Lower leg skin (tissue), 4 donors: ENCODE results near the gene MTHFSD. TPM values are rescaled to one million over a fixed set of nuclear protein-coding genes. Genes with fewer than 3 reads are reported as not detected.

Experiments
- DNase-seq, 2 donors: peaks; one replicate each; pipeline ENCODE4 v3.0.0-alpha.2; 2019; ENCODE audit warnings: low spot score in 2 of 2
- H3K4me3 ChIP-seq: fragments of 200-600 bp; sonication (generic); 2 replicates; pipeline ENCODE4 v1.5.1; 2017; ENCODE audit warnings: mild to moderate bottlenecking, low read depth; ENCODE audit not compliant: poor library complexity, severe bottlenecking
- CTCF ChIP-seq, 3 donors: fragments of 450-650 bp; IDR thresholded peaks; one replicate each; pipeline ENCODE4 v1.5.1; 2016; ENCODE audit warnings: antibody characterized with exemption in 3 of 3, mild to moderate bottlenecking in 3 of 3, moderate library complexity in 2 of 3
- POLR2A ChIP-seq, 2 donors: fragments of 450-650 bp; IDR thresholded peaks; one replicate each; pipeline ENCODE4 v1.6.1; 2016 to 2017; ENCODE audit warnings: antibody characterized with exemption in 2 of 2, mild to moderate bottlenecking in 1 of 2, moderate library complexity in 1 of 2
- WGBS, 2 donors: methylation state at CpG; one replicate each; pipeline ENCODE4 v1.1.5; 2018; 5-methylcytosine and 5-hydroxymethylcytosine counted together
- intact Hi-C: fragments of 100-400 bp; cut with DNase I; formaldehyde crosslinking; loops from one replicate; pipeline ENCODE4 v1.15.0; 2023; ENCODE audit warnings: low total_unique reads
- total RNA-seq, 4 donors: library from RNA; depleted of rRNA; stranded (reverse); fragments of >200 nt; gene quantifications; one replicate each; pipeline ENCODE4 v1.1.0, GENCODE V29; 2016

The MTHFSD gene
- total RNA-seq, 4 donors from 2014 or later, result 14.5 to 34.8 (median 25.5) TPM

GRCh38 chr16:86515777-86516622, 39.0 kb downstream of the MTHFSD start:
- 9 to 28% methylated on average over 33 to 57 of the region's 64 CpGs for WGBS, 2 donors
- H3K4me3 ChIP-seq, result no peak overlapping the region

DNA sequence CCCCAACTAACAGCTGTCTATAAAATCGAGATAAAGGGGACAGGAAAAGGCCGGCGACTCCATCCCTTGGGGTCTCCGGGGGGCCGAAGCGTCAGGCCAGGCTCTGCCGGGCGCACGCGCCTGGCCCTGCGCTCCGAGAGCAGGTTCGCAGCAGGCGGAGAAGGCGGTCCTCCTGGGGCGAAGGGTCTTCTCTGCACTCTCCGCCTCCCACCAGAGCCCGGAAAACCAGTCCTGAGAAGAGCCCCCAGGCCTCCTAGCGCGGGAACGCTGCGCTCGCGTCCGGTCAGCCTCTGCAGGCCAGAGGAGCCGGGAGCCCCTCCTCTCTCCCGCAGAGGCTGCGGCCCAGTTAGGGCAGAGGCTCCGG, 39.6 kb downstream of the MTHFSD start:
- WGBS, 2 donors, result 18 to 24% methylated on average over 27 of the region's 29 CpGs
- intact Hi-C loops, result loop anchor here (5.0 kb wide), 2 partner anchors 173 to 443 kb away; no protein-coding TSS in a partner anchor
- no peak overlapping the region for H3K4me3 ChIP-seq
- no peak for DNase-seq
- TF ChIP-seq POLR2A (IDR thresholded peaks at IDR 0.05), result no peak
- no peak for TF ChIP-seq CTCF (IDR thresholded peaks at IDR 0.05)

More at GRCh38 chr16:86515777-86516622, 39.0 kb downstream of the MTHFSD start:
- no peak for DNase-seq
- intact Hi-C loops, result loop anchor here (5.0 kb wide), 2 partner anchors 174 to 444 kb away; no protein-coding TSS in a partner anchor
- no peak for TF ChIP-seq POLR2A (IDR thresholded peaks at IDR 0.05)

DNA sequence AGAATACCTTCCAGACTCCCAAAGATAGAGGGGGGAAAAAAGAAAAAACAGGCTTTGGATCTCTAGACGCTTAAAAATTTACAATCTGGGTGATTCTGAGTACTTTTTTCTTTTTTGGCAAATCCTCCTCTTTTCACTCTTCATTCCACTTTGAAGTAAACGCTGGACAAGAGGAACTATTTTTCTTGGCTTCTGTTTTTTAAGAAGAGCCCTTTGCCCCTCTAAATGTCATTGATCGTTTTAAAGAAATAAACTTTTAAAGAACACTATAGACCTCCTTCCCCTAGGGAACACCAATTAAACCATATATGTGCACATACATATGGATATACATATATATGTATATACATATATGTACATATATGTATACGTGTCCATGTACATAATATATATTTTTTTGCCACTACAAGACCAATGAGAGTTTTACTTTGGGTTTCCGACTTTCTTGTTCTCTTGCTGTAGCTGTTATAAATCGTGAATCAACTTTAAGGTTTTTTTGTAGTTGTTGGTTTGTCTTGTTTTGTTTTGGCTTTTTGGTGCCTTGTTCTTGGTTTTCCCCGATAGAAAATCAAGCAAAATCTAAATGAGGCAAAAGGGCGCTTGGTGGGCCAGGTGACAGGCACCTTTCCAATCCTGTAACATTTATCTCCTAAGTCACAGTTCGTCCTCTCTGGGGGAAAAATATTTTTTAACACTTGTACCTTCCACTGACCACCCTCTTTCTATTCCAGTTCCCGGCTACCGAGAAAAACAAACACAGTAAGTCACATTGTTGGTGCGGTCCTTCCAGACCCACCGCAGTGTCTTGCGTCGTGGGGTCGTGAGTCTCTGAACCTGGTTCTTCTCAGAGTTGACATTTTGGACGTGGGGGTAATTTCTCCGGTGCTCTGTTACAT, 40.3 kb downstream of the MTHFSD start:
- TF ChIP-seq POLR2A (IDR thresholded peaks at IDR 0.05) (no peak), CTCF (IDR thresholded peaks at IDR 0.05) (no peak)
- WGBS, 2 donors, result 32 to 34% methylated on average over 18 of the region's 18 CpGs
- intact Hi-C loops, result loop anchor here (5.0 kb wide), 2 partner anchors 172 to 442 kb away; no protein-coding TSS in a partner anchor
- no peak for DNase-seq
- no peak overlapping the region for H3K4me3 ChIP-seq

GRCh38 chr16:86513471-86514277, 41.4 kb downstream of the MTHFSD start:
- DNase-seq, result no peak
- no peak for TF ChIP-seq CTCF (IDR thresholded peaks at IDR 0.05)
- 38 to 45% methylated on average over 35 of the region's 35 CpGs for WGBS, 2 donors
- no peak overlapping the region for H3K4me3 ChIP-seq
- intact Hi-C loops, result no loop called here

- TF ChIP-seq CTCF (IDR thresholded peaks at IDR 0.05) (no peak), POLR2A (IDR thresholded peaks at IDR 0.05) (no peak)
- no peak overlapping the region for H3K4me3 ChIP-seq
- WGBS, 2 donors, result 36 to 37% methylated on average over 28 to 29 of the region's 29 CpGs
- DNase-seq, result no peak
- intact Hi-C loops, result no loop called here
Observed at GRCh38 chr16:86512860-86513470, 42.1 kb downstream of the MTHFSD start.
